Renal cortex interstitium (tissue), 15 donors: Measurements from ENCODE around the gene CXCL12. TPM values are rescaled to one million over a fixed set of nuclear protein-coding genes. Genes with fewer than 3 reads are reported as not detected.

Experiments
- DNase-seq, 11 donors: peaks; one replicate each; pipeline ENCODE4 v3.0.0-alpha.2; 2013; ENCODE audit warnings: low read depth in 9 of 11, low spot score in 4 of 11; ENCODE audit errors: extremely low read depth in 1 of 11
- long read RNA-seq, 16 experiments: transcript quantifications; one replicate each; lab custom pipeline, GENCODE V29; 2026
- polyA plus RNA-seq, 3 donors: library from polyadenylated mRNA; unstranded; fragments of 120-200 nt; gene quantifications; one replicate each; pipeline ENCODE4 v1.2.1, GENCODE V29; 2013; ENCODE audit not compliant: insufficient read length in 3 of 3

The CXCL12 gene
- polyA plus RNA-seq: 100 to 1,000 TPM; 381 to 420 (median 406) TPM
- long read RNA-seq, donor 1, transcript CXCL12-203 (4 exons, 3,532 nt): minor isoform, 45 of 171 reads
- long read RNA-seq, donor 1, transcript CXCL12-202 (4 exons, 470 nt): minor isoform, 5 of 171 reads
- long read RNA-seq, donor 1, transcript CXCL12-201 (3 exons, 1,857 nt): major isoform, 109 of 171 reads
- long read RNA-seq, donor 1, transcript CXCL12-207 (2 exons, 596 nt): minor isoform, 11 of 171 reads
- long read RNA-seq, donor 1, partial matches to known transcripts: 0 of 171 reads
- long read RNA-seq, donor 1, other reads (novel, unspliced or antisense): 0 of 171 reads
- long read RNA-seq, donor 2, transcript CXCL12-203 (4 exons, 3,532 nt): minor isoform, 52 of 251 reads
- long read RNA-seq, donor 2, transcript CXCL12-202 (4 exons, 470 nt): minor isoform, 9 of 251 reads
- long read RNA-seq, donor 2, transcript CXCL12-207 (2 exons, 596 nt): minor isoform, 32 of 251 reads
- long read RNA-seq, donor 2, transcript CXCL12-201 (3 exons, 1,857 nt): major isoform, 136 of 251 reads
- long read RNA-seq, donor 2, partial matches to known transcripts: 16 of 251 reads
- long read RNA-seq, donor 2, other reads (novel, unspliced or antisense): 6 of 251 reads
- long read RNA-seq, donor 3, transcript CXCL12-207 (2 exons, 596 nt): minor isoform, 16 of 300 reads
- long read RNA-seq, donor 3, transcript CXCL12-201 (3 exons, 1,857 nt): major isoform, 179 of 300 reads
- long read RNA-seq, donor 3, transcript CXCL12-202 (4 exons, 470 nt): minor isoform, 10 of 300 reads
- long read RNA-seq, donor 3, transcript CXCL12-203 (4 exons, 3,532 nt): minor isoform, 81 of 300 reads
- long read RNA-seq, donor 3, partial matches to known transcripts: 14 of 300 reads
- long read RNA-seq, donor 3, other reads (novel, unspliced or antisense): 0 of 300 reads
- long read RNA-seq, donor 4, transcript CXCL12-207 (2 exons, 596 nt): minor isoform, 8 of 199 reads
- long read RNA-seq, donor 4, transcript CXCL12-203 (4 exons, 3,532 nt): minor isoform, 43 of 199 reads
- long read RNA-seq, donor 4, transcript CXCL12-202 (4 exons, 470 nt): minor isoform, 6 of 199 reads
- long read RNA-seq, donor 4, transcript CXCL12-201 (3 exons, 1,857 nt): major isoform, 142 of 199 reads
- long read RNA-seq, donor 4, partial matches to known transcripts: 0 of 199 reads
- long read RNA-seq, donor 4, other reads (novel, unspliced or antisense): 0 of 199 reads
- long read RNA-seq, donor 5: 0 reads
- long read RNA-seq, donor 6, transcript CXCL12-201 (3 exons, 1,857 nt): major isoform, 138 of 238 reads
- long read RNA-seq, donor 6, transcript CXCL12-202 (4 exons, 470 nt): minor isoform, 6 of 238 reads
- long read RNA-seq, donor 6, transcript CXCL12-207 (2 exons, 596 nt): minor isoform, 21 of 238 reads
- long read RNA-seq, donor 6, transcript CXCL12-203 (4 exons, 3,532 nt): minor isoform, 61 of 238 reads
- long read RNA-seq, donor 6, partial matches to known transcripts: 12 of 238 reads
- long read RNA-seq, donor 6, other reads (novel, unspliced or antisense): 0 of 238 reads
- long read RNA-seq, donor 7, transcript CXCL12-207 (2 exons, 596 nt): minor isoform, 10 of 194 reads
- long read RNA-seq, donor 7, transcript CXCL12-203 (4 exons, 3,532 nt): minor isoform, 50 of 194 reads
- long read RNA-seq, donor 7, transcript CXCL12-202 (4 exons, 470 nt): minor isoform, 8 of 194 reads
- long read RNA-seq, donor 7, transcript CXCL12-201 (3 exons, 1,857 nt): major isoform, 126 of 194 reads
- long read RNA-seq, donor 7, partial matches to known transcripts: 0 of 194 reads
- long read RNA-seq, donor 7, other reads (novel, unspliced or antisense): 0 of 194 reads
- long read RNA-seq, donor 8, transcript CXCL12-203 (4 exons, 3,532 nt): minor isoform, 78 of 425 reads
- long read RNA-seq, donor 8, transcript CXCL12-207 (2 exons, 596 nt): minor isoform, 24 of 425 reads
- long read RNA-seq, donor 8, transcript CXCL12-201 (3 exons, 1,857 nt): major isoform, 280 of 425 reads
- long read RNA-seq, donor 8, transcript CXCL12-202 (4 exons, 470 nt): minor isoform, 14 of 425 reads
- long read RNA-seq, donor 8, partial matches to known transcripts: 21 of 425 reads
- long read RNA-seq, donor 8, other reads (novel, unspliced or antisense): 5 of 425 reads
- long read RNA-seq, donor 9, transcript CXCL12-207 (2 exons, 596 nt): minor isoform, 5 of 169 reads
- long read RNA-seq, donor 9, transcript CXCL12-202 (4 exons, 470 nt): minor isoform, 6 of 169 reads
- long read RNA-seq, donor 9, transcript CXCL12-203 (4 exons, 3,532 nt): minor isoform, 45 of 169 reads
- long read RNA-seq, donor 9, transcript CXCL12-201 (3 exons, 1,857 nt): major isoform, 102 of 169 reads
- long read RNA-seq, donor 9, partial matches to known transcripts: 11 of 169 reads
- long read RNA-seq, donor 9, other reads (novel, unspliced or antisense): 0 of 169 reads
- long read RNA-seq, donor 10, transcript CXCL12-201 (3 exons, 1,857 nt): major isoform, 154 of 251 reads
- long read RNA-seq, donor 10, transcript CXCL12-207 (2 exons, 596 nt): minor isoform, 8 of 251 reads
- long read RNA-seq, donor 10, transcript CXCL12-203 (4 exons, 3,532 nt): minor isoform, 60 of 251 reads
- long read RNA-seq, donor 10, transcript CXCL12-202 (4 exons, 470 nt): minor isoform, 8 of 251 reads
- long read RNA-seq, donor 10, partial matches to known transcripts: 19 of 251 reads
- long read RNA-seq, donor 10, other reads (novel, unspliced or antisense): 0 of 251 reads
- long read RNA-seq, donor 11, transcript CXCL12-207 (2 exons, 596 nt): minor isoform, 7 of 161 reads
- long read RNA-seq, donor 11, transcript CXCL12-203 (4 exons, 3,532 nt): minor isoform, 50 of 161 reads
- long read RNA-seq, donor 11, transcript CXCL12-202 (4 exons, 470 nt): minor isoform, 9 of 161 reads
- long read RNA-seq, donor 11, transcript CXCL12-201 (3 exons, 1,857 nt): major isoform, 95 of 161 reads
- long read RNA-seq, donor 11, partial matches to known transcripts: 0 of 161 reads
- long read RNA-seq, donor 11, other reads (novel, unspliced or antisense): 0 of 161 reads
- long read RNA-seq, donor 12, transcript CXCL12-203 (4 exons, 3,532 nt): minor isoform, 16 of 70 reads
- long read RNA-seq, donor 12, transcript CXCL12-201 (3 exons, 1,857 nt): major isoform, 43 of 70 reads
- long read RNA-seq, donor 12, transcript CXCL12-207 (2 exons, 596 nt): minor isoform, 6 of 70 reads
- long read RNA-seq, donor 12, transcript CXCL12-202 (4 exons, 470 nt): minor isoform, 5 of 70 reads
- long read RNA-seq, donor 12, partial matches to known transcripts: 0 of 70 reads
- long read RNA-seq, donor 12, other reads (novel, unspliced or antisense): 0 of 70 reads
- long read RNA-seq, donor 13: 0 reads
- long read RNA-seq, donor 14, transcript CXCL12-203 (4 exons, 3,532 nt): minor isoform, 53 of 185 reads
- long read RNA-seq, donor 14, transcript CXCL12-201 (3 exons, 1,857 nt): major isoform, 115 of 185 reads
- long read RNA-seq, donor 14, transcript CXCL12-207 (2 exons, 596 nt): minor isoform, 9 of 185 reads
- long read RNA-seq, donor 14, transcript CXCL12-202 (4 exons, 470 nt): minor isoform, 8 of 185 reads
- long read RNA-seq, donor 14, partial matches to known transcripts: 0 of 185 reads
- long read RNA-seq, donor 14, other reads (novel, unspliced or antisense): 0 of 185 reads
- long read RNA-seq, donor 15, transcript CXCL12-203 (4 exons, 3,532 nt): minor isoform, 31 of 102 reads
- long read RNA-seq, donor 15, transcript CXCL12-201 (3 exons, 1,857 nt): major isoform, 58 of 102 reads
- long read RNA-seq, donor 15, transcript CXCL12-207 (2 exons, 596 nt): minor isoform, 7 of 102 reads
- long read RNA-seq, donor 15, partial matches to known transcripts: 0 of 102 reads
- long read RNA-seq, donor 15, other reads (novel, unspliced or antisense): 0 of 102 reads
- long read RNA-seq, donor 16, transcript CXCL12-203 (4 exons, 3,532 nt): minor isoform, 190 of 739 reads
- long read RNA-seq, donor 16, transcript CXCL12-202 (4 exons, 470 nt): minor isoform, 16 of 739 reads
- long read RNA-seq, donor 16, transcript CXCL12-201 (3 exons, 1,857 nt): major isoform, 462 of 739 reads
- long read RNA-seq, donor 16, transcript CXCL12-207 (2 exons, 596 nt): minor isoform, 19 of 739 reads
- long read RNA-seq, donor 16, partial matches to known transcripts: 52 of 739 reads
- long read RNA-seq, donor 16, other reads (novel, unspliced or antisense): 0 of 739 reads

- DNase-seq: no peak
These were observed at the start of gene CXCL12 for GRCh38 chr10:44385026-44385695. Gene CXCL12 (minus strand): TSS chr10:44385097. CDS start chr10:44385005, 92 bp downstream.

DNA sequence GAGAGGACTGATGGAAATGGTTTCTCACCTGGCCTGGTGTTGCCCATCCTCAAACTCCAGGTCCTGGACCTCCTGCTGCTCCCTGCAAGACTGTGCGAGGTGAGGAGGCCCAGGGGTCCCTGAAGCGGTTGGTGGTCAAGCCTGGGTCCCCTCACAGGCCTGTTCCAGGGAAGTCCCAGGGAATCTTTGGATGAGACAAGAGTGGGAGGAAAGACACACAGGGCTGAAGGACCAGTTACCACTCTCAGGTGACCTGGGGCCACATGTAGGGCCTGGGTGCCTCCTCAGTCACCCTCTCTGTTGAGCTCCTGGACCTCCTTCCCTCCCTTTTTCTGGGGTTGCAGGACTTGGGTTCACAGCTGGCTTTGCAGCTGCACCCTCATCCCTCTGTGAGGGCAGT is 42.6 kb upstream of the CXCL12 start:
- DNase-seq: no peak

DNA sequence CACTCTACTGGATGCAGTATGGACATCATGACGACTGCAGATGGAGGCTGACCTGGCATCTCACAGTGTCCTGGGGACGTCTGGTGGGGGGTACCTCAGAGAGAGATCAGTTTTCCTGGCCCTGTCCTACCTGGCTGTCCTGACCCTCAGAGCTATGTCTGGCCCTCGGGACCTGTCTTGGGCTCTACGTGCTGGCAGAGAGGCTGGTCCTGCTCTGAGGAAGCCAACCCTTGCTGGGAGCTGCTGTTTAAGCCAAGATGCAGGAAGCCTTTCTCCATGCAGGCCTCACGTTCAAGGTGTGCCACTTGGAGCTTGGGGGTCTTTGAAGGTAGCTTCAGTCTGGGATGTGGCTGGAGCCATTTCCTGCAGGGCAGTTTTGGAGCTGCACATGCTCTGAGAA is 42.1 kb upstream of the CXCL12 start:
- no peak for DNase-seq

- DNase-seq: no peak
These were observed 41.5 kb upstream of the CXCL12 start for GRCh38 chr10:44426247-44427034.

DNA sequence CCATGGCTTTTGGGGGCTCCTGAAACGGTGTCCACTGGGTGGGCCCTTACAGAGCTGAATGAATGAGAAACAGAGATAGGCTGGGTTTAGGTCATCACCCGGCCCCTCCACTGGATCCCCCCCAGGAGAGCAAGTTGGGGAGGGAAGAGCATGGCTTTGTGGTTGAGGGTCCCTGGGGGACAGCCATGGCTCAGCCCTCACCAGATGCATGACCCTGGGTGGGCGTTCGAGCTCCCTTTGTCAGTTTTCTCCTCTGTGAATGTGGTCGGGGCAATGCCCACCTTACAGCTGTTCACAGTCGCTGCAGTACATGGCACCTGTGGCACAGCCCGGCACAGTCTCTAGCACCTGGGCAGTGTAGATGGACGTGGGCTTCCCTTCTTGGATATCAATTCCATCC is 40.6 kb upstream of the CXCL12 start:
- no peak for DNase-seq

DNA sequence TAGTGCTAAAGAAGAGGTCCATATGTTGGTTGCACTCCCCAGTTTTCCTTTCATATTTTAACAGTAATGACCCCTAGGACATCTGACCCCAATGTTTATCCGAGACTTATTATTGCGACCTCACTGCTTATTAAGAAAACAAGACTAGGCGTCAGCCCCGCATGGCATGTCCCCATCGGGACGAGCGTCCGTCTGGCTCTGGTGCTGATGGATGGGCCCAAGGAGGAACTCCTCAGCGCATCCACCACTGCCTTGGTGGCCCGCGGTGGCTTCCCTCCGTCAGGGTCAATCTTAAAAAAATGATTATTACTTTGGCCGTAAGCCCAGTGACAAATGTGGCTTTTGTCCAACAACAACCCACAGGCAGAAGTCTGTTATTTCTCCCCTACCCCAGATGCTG is 40.1 kb upstream of the CXCL12 start:
- peak in 8 of 11 donors; percentile 12 to 37 (median 20) for DNase-seq

GRCh38 chr10:44424298-44424697 is 39.4 kb upstream of the CXCL12 start:
- no peak for DNase-seq

DNA sequence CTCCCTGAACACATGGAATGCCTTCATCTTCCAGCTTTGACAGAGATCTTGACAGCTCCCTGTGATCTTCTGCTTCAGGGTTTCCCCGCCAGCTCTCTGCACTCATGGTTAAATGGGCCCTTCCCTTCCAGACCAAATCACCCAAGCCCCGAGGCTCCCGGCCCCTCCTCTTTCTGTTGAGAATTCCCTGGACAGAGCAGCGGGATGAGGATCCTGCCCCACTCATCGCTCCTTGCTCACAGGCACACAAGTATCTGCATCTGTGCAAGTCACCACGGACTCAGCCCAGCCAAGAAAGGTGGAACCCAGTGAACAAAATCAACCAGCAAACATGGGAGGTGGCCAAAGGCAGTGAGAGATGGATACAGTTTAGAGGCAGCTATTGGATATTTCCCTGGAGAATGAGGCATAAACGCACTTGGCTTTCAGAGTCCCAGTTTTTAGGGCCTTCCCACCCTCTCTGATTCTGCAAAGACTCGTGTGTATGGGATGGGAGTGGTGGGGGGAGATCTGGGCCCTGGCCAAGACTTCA is 37.7 kb upstream of the CXCL12 start:
- DNase-seq: no peak

DNA sequence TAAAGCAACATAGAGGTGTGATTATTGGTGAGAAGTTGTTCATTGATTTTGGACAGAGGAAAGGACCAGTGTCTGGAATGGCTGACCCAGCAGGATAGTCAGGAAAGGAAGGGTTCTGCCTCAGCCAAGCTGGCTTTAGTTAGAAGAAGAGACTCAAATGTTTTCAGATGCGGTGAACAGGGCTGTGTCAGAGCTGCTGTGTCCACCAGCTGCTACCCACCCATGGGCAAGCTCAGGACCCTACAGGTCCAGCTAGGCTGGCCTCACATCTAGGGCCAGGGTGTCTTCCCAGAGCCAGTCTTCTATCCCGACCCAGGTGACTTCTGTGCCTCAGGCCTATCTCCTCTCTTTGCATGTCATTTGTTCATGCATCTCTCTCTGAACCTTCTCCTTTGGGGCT is 37.3 kb upstream of the CXCL12 start:
- no peak for DNase-seq

- DNase-seq: no peak
These were observed 35.1 kb upstream of the CXCL12 start for GRCh38 chr10:44419790-44420549.

DNA sequence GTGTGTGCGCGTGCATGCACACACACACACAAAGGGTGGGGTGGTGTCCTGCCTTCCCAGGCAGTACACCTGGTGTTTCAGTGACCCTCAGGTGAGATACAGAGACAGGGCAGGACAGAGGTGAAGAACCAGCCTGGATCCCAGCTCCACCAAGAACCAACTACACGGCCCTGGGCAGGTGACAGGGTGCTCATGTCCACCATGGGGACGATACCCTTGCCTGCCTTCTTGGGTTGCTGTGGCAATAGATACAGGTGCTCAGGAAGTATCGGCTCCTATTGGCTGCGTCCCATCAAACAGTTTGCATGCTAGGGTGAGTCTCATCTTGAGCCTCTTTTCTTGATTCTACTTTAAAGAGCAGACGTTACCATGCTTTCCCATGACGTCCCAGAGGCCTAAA is 33.7 kb upstream of the CXCL12 start:
- DNase-seq: no peak
